WTC11 (cell line): ENCODE results near the gene ARPC5.

Experiments
- ATF3 ChIP-seq: sonication (generic); formaldehyde crosslinking; conservative IDR thresholded peaks from 2 replicates; pipeline ENCODE4 v1.8.1; 2022; ENCODE audit warnings: mild to moderate bottlenecking, missing genetic modification reagents
- CREM ChIP-seq: sonication (generic); formaldehyde crosslinking; IDR thresholded peaks from 2 replicates; pipeline ENCODE4 v1.8.1; 2022; ENCODE audit warnings: mild to moderate bottlenecking, missing genetic modification reagents, moderate library complexity
- IRF2 ChIP-seq: sonication (generic); formaldehyde crosslinking; IDR thresholded peaks from 2 replicates; pipeline ENCODE4 v1.8.0; 2022; ENCODE audit warnings: low read depth, missing genetic modification reagents, borderline replicate concordance
- NFYB ChIP-seq: sonication (generic); formaldehyde crosslinking; conservative IDR thresholded peaks from 2 replicates; pipeline ENCODE4 v1.8.0; 2022; ENCODE audit warnings: low read depth, missing genetic modification reagents
- NR3C1 ChIP-seq: sonication (generic); formaldehyde crosslinking; conservative IDR thresholded peaks from 2 replicates; pipeline ENCODE4 v1.8.1; 2023; ENCODE audit warnings: low read depth, mild to moderate bottlenecking, missing genetic modification reagents
- SMAD4 ChIP-seq: sonication (generic); formaldehyde crosslinking; IDR thresholded peaks from 2 replicates; pipeline ENCODE4 v1.8.0; 2022; ENCODE audit warnings: mild to moderate bottlenecking, missing genetic modification reagents
- SP1 ChIP-seq: sonication (generic); formaldehyde crosslinking; conservative IDR thresholded peaks from 2 replicates; pipeline ENCODE4 v1.8.1; 2022; ENCODE audit warnings: missing genetic modification reagents
- TCF7 ChIP-seq: sonication (generic); formaldehyde crosslinking; IDR thresholded peaks from 2 replicates; pipeline ENCODE4 v1.8.0; 2022; ENCODE audit warnings: mild to moderate bottlenecking, low read depth, missing genetic modification reagents, moderate library complexity
- ZNF121 ChIP-seq: sonication (generic); formaldehyde crosslinking; IDR thresholded peaks from 2 replicates; pipeline ENCODE4 v1.8.0; 2023; ENCODE audit warnings: missing genetic modification reagents
- TF ChIP-seq, protein P1 (sequence below): fragments of 200-600 bp; IDR thresholded peaks from 2 replicates; pipeline ENCODE4 v1.8.0; 2022; ENCODE audit warnings: antibody characterized with exemption
- TF ChIP-seq, protein P2 (sequence below): sonication (generic); formaldehyde crosslinking; IDR thresholded peaks from 2 replicates; pipeline ENCODE4 v1.8.0; 2022; ENCODE audit warnings: mild to moderate bottlenecking, missing genetic modification reagents
- TF ChIP-seq, protein P3 (sequence below): sonication (generic); formaldehyde crosslinking; IDR thresholded peaks from 2 replicates; pipeline ENCODE4 v1.8.1; 2023; ENCODE audit warnings: mild to moderate bottlenecking, missing genetic modification reagents

DNA sequence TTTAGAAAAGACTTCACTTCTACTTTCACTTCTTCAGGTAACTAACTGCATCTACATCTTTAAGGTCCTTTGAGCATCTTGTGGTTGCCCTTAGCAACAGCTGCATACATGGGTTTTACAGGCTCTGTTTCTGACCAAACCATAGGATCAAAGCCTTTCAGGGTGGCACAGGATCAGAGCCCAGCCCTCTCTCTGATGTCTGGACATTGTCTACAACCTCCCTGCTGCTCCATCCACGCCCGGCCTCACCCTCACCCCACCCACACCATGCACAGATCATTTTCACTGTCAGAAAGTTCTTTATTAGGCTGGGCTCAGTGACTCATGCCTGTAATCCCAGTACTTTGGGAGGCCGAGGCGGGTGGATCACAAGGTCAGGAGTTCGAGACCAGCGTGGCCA, 50.5 kb downstream of the ARPC5 start:
- TF ChIP-seq NR3C1 (CRISPR knock-in tag) (no peak), IRF2 (no peak), SMAD4 (CRISPR knock-in tag) (no peak), SP1 (CRISPR knock-in tag) (no peak), TCF7 (no peak), ATF3 (CRISPR knock-in tag) (no peak), ZNF121 (no peak), CREM (CRISPR knock-in tag) (no peak), NFYB (CRISPR knock-in tag) (no peak)
- TF ChIP-seq, protein P1, sequence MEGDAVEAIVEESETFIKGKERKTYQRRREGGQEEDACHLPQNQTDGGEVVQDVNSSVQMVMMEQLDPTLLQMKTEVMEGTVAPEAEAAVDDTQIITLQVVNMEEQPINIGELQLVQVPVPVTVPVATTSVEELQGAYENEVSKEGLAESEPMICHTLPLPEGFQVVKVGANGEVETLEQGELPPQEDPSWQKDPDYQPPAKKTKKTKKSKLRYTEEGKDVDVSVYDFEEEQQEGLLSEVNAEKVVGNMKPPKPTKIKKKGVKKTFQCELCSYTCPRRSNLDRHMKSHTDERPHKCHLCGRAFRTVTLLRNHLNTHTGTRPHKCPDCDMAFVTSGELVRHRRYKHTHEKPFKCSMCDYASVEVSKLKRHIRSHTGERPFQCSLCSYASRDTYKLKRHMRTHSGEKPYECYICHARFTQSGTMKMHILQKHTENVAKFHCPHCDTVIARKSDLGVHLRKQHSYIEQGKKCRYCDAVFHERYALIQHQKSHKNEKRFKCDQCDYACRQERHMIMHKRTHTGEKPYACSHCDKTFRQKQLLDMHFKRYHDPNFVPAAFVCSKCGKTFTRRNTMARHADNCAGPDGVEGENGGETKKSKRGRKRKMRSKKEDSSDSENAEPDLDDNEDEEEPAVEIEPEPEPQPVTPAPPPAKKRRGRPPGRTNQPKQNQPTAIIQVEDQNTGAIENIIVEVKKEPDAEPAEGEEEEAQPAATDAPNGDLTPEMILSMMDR, result no peak
- TF ChIP-seq, protein P2, sequence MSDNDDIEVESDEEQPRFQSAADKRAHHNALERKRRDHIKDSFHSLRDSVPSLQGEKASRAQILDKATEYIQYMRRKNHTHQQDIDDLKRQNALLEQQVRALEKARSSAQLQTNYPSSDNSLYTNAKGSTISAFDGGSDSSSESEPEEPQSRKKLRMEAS (CRISPR knock-in tag), result no peak
- TF ChIP-seq, protein P3, sequence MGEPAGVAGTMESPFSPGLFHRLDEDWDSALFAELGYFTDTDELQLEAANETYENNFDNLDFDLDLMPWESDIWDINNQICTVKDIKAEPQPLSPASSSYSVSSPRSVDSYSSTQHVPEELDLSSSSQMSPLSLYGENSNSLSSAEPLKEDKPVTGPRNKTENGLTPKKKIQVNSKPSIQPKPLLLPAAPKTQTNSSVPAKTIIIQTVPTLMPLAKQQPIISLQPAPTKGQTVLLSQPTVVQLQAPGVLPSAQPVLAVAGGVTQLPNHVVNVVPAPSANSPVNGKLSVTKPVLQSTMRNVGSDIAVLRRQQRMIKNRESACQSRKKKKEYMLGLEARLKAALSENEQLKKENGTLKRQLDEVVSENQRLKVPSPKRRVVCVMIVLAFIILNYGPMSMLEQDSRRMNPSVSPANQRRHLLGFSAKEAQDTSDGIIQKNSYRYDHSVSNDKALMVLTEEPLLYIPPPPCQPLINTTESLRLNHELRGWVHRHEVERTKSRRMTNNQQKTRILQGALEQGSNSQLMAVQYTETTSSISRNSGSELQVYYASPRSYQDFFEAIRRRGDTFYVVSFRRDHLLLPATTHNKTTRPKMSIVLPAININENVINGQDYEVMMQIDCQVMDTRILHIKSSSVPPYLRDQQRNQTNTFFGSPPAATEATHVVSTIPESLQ, result no peak
